ENCODE data around the gene APBA2.

APBA2 gene

GRCh38 chr15:28915041-28915810 is 29.5 kb downstream of the APBA2 start:
- DNase-seq (ENCODE audit: low read depth in 3 of 3) = no peak

- no peak for DNase-seq (ENCODE audit: low read depth in 3 of 3)
These were observed 30.2 kb downstream of the APBA2 start for GRCh38 chr15:28915935-28916334.

- no peak for DNase-seq (ENCODE audit: low read depth in 3 of 3)
These were observed 32.0 kb downstream of the APBA2 start for GRCh38 chr15:28917791-28918140.

GRCh38 chr15:28918141-28918983 is 32.6 kb downstream of the APBA2 start:
- DNase-seq (ENCODE audit: low read depth in 3 of 3) = no peak

GRCh38 chr15:28919201-28919635 is 33.4 kb downstream of the APBA2 start:
- peak in 2 of 3 donors; percentile 22 to 42 for DNase-seq (ENCODE audit: low read depth in 3 of 3)

- no peak for DNase-seq (ENCODE audit: low read depth in 3 of 3)
These were observed 34.2 kb downstream of the APBA2 start for GRCh38 chr15:28919679-28920655.

GRCh38 chr15:28920781-28921331 is 35.1 kb downstream of the APBA2 start:
- DNase-seq (ENCODE audit: low read depth in 3 of 3) = no peak

- no peak for DNase-seq (ENCODE audit: low read depth in 3 of 3)
These were observed 35.6 kb downstream of the APBA2 start for GRCh38 chr15:28921336-28921735.

- no peak for DNase-seq (ENCODE audit: low read depth in 3 of 3)
These were observed 36.3 kb downstream of the APBA2 start for GRCh38 chr15:28921919-28922706.

- no peak for DNase-seq (ENCODE audit: low read depth in 3 of 3)
These were observed 36.9 kb downstream of the APBA2 start for GRCh38 chr15:28922707-28923012.

GRCh38 chr15:28923726-28924280 is 38.0 kb downstream of the APBA2 start:
- no peak for DNase-seq (ENCODE audit: low read depth in 3 of 3)

GRCh38 chr15:28927043-28927442 is 41.3 kb downstream of the APBA2 start:
- no peak for DNase-seq (ENCODE audit: low read depth in 3 of 3)

- no peak for DNase-seq (ENCODE audit: low read depth in 3 of 3)
These were observed 43.4 kb downstream of the APBA2 start for GRCh38 chr15:28929200-28929599.

- DNase-seq (ENCODE audit: low read depth in 3 of 3) = no peak
These were observed 44.2 kb downstream of the APBA2 start for GRCh38 chr15:28930011-28930410.

- no peak for DNase-seq (ENCODE audit: low read depth in 3 of 3)
These were observed 44.9 kb downstream of the APBA2 start for GRCh38 chr15:28930476-28931291.

- no peak for DNase-seq (ENCODE audit: low read depth in 3 of 3)
These were observed 46.1 kb downstream of the APBA2 start for GRCh38 chr15:28931828-28932227.

GRCh38 chr15:28932361-28932760 is 46.6 kb downstream of the APBA2 start:
- no peak for DNase-seq (ENCODE audit: low read depth in 3 of 3)

- DNase-seq (ENCODE audit: low read depth in 3 of 3) = no peak
These were observed 48.1 kb downstream of the APBA2 start for GRCh38 chr15:28933710-28934445.

GRCh38 chr15:28934645-28935044 is 48.9 kb downstream of the APBA2 start:
- DNase-seq (ENCODE audit: low read depth in 3 of 3) = no peak

Data from stimulated activated CD4-positive, alpha-beta T cell treated with anti-CD3 and anti-CD28 coated beads, TNF-alpha, amount 100 ng/mL, for 48 hours (primary cell).